Measurements from ENCODE around the gene NUDT4. TPM values are rescaled to one million over a fixed set of nuclear protein-coding genes. Genes with fewer than 3 reads are reported as not detected.
"Not testable (repeated sequence)": the region's sequence is repeated elsewhere in the genome, so short reads cannot be mapped to it uniquely, and the experiment has no call there.

Gene NUDT4
- total RNA-seq, 1 experiment from 2014 or later, result 17.8 TPM

DNA sequence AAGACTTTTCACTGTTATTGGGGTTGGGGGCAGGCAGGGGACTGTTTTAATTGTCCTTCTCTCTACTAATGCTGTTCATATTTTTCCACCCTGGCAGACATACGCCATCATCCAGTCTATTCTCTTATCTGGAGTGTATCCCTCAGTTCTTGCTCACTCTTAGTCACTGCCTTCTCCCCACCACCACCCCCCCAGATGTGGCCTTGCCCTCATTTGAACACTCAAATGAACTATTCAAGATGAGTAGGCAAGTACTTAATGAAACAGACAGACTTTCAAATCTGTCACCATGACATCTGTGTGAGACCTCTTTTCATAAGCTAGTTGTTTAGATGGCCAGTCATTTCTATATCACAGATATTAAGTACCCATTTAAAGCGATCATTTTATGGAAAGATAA, 10.1 kb downstream of the NUDT4 start:
- in situ Hi-C loops (cut with HindIII; ENCODE audit: low pct_unique_long_range_greater_than_20kb, low sequenced_read_pairs), result no loop called here
- DNase-seq (ENCODE audit: low read depth), result no peak

GRCh38 chr12:93390031-93390430, 12.3 kb downstream of the NUDT4 start:
- peak; percentile 42 for DNase-seq (ENCODE audit: low read depth)
- in situ Hi-C loops (cut with HindIII; ENCODE audit: low pct_unique_long_range_greater_than_20kb, low sequenced_read_pairs), result no loop called here

- in situ Hi-C loops (cut with HindIII; ENCODE audit: low pct_unique_long_range_greater_than_20kb, low sequenced_read_pairs), result no loop called here
Measured at GRCh38 chr12:93390549-93391297, 13.0 kb downstream of the NUDT4 start.

DNA sequence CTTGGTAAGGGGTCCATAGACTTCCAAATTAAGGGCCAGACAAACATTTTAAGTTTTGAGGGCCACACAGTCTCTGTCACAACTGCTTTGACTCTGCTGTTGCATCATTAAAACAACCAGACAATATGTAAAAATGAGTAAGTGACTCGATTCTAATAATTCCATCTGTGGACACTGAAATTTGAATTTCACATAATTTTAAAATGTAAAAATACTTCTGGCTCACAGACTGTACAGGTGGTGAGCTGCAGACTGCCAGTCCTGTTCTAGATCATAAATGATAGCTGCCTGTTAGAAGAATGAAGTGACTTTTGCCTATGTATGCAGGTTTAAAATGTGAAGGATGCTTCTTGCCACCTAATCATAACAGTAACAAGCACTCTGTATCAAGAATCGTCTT, 15.7 kb downstream of the NUDT4 start:
- DNase-seq (ENCODE audit: low read depth), result no peak
- in situ Hi-C loops (cut with HindIII; ENCODE audit: low pct_unique_long_range_greater_than_20kb, low sequenced_read_pairs), result no loop called here

More at GRCh38 chr12:93390549-93391297, 13.0 kb downstream of the NUDT4 start:
- DNase-seq (ENCODE audit: low read depth), result peak; percentile 61

- in situ Hi-C loops (cut with HindIII; ENCODE audit: low pct_unique_long_range_greater_than_20kb, low sequenced_read_pairs), result no loop called here
- DNase-seq (ENCODE audit: low read depth), result no peak
Measured at GRCh38 chr12:93397412-93397811, 19.7 kb downstream of the NUDT4 start.

DNA sequence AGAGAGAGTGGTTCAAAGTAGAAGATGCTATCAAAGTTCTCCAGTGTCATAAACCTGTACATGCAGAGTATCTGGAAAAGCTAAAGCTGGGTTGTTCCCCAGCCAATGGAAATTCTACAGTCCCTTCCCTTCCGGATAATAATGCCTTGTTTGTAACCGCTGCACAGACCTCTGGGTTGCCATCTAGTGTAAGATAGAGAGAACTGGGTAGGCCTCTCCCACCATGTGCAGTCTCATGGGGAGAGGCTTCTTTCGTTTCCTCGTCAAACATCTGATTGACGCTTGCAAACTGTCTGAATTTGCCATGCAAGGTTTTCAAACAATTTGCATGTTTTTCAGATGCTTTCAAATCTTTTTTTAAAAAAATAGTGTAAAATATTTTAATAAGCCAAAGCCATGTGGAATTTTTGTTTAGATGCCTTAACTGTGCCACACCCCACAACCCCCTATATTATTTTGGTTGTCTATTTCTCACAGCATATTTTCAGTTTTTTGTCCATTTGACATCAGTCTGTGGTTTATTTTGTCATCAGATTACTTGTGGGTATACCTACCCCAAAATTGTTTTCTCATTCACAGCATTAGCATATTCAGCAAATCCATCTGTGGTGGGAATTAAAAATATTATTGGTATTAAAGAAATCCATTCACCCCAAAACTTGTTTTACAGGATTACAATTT, 21.6 kb downstream of the NUDT4 start:
- DNase-seq (ENCODE audit: low read depth); in situ Hi-C loops (cut with HindIII; ENCODE audit: low pct_unique_long_range_greater_than_20kb, low sequenced_read_pairs): not testable (repeated sequence)

- no peak for DNase-seq (ENCODE audit: low read depth)
- in situ Hi-C loops (cut with HindIII; ENCODE audit: low pct_unique_long_range_greater_than_20kb, low sequenced_read_pairs), result no loop called here
Measured at GRCh38 chr12:93402333-93403311, 24.9 kb downstream of the NUDT4 start.

GRCh38 chr12:93403988-93404803, 26.5 kb downstream of the NUDT4 start:
- in situ Hi-C loops (cut with HindIII; ENCODE audit: low pct_unique_long_range_greater_than_20kb, low sequenced_read_pairs), result no loop called here
- DNase-seq (ENCODE audit: low read depth), result no peak

DNA sequence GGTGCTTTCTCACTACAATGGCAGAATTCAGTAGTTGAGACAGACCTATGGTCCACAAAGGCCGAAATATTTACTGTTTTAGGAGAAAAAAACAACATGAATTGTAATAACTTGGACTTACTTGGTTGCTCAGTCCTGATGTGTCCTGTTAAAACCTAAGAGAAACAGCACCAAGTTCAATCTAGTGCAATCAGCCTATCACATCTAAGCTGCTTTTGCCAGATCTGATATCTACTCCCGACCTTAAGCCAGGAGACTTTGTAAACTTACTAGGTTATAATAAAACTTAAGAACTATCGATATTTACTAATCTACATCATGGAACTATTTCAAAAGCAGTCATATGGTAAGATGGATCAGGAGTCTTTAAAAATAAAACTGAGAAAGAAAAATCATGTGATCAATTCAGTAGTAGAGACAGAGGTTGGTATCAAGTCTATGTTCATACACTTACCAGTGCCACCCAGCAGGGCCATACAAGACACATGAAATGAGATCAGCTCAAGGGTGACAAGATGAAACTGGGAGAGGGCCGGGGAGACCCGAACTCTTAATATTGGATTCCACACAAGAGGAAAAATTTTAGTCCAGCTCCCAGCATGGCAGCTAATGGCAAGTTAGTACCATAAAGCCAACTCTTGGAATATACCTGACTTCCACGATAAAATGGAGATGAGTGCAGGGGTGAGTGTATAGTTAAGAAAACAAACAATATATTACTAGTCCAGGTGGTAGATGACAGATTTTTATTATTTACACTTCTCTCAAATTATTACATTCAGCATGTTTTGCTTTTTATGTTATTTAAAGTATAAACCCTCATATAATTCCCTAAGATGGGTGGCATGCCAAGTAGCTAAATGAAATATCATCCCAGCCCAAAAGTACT, 27.5 kb downstream of the NUDT4 start:
- no peak for DNase-seq (ENCODE audit: low read depth)
- in situ Hi-C loops (cut with HindIII; ENCODE audit: low pct_unique_long_range_greater_than_20kb, low sequenced_read_pairs), result no loop called here

- in situ Hi-C loops (cut with HindIII; ENCODE audit: low pct_unique_long_range_greater_than_20kb, low sequenced_read_pairs), result no loop called here
- DNase-seq (ENCODE audit: low read depth), result no peak
Measured at GRCh38 chr12:93407054-93407962, 29.6 kb downstream of the NUDT4 start.

DNA sequence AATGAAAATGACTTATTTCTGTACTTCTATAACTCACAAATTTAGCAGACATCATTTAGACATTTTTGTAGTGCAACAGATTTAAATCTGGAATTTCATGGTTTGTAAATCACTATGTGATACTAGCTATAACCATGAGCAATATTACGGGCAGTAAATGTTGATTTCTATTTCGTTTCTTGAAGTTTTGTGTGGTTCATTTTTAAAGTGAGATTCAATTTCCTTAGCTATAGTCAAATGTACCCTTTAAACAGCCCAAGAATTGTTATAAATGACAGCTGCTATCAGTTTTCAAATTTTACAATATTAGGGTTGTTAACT, 30.2 kb downstream of the NUDT4 start:
- DNase-seq (ENCODE audit: low read depth), result no peak
- in situ Hi-C loops (cut with HindIII; ENCODE audit: low pct_unique_long_range_greater_than_20kb, low sequenced_read_pairs), result no loop called here

- no peak for DNase-seq (ENCODE audit: low read depth)
- in situ Hi-C loops (cut with HindIII; ENCODE audit: low pct_unique_long_range_greater_than_20kb, low sequenced_read_pairs), result no loop called here
Measured at GRCh38 chr12:93408813-93409212, 31.1 kb downstream of the NUDT4 start.

DNA sequence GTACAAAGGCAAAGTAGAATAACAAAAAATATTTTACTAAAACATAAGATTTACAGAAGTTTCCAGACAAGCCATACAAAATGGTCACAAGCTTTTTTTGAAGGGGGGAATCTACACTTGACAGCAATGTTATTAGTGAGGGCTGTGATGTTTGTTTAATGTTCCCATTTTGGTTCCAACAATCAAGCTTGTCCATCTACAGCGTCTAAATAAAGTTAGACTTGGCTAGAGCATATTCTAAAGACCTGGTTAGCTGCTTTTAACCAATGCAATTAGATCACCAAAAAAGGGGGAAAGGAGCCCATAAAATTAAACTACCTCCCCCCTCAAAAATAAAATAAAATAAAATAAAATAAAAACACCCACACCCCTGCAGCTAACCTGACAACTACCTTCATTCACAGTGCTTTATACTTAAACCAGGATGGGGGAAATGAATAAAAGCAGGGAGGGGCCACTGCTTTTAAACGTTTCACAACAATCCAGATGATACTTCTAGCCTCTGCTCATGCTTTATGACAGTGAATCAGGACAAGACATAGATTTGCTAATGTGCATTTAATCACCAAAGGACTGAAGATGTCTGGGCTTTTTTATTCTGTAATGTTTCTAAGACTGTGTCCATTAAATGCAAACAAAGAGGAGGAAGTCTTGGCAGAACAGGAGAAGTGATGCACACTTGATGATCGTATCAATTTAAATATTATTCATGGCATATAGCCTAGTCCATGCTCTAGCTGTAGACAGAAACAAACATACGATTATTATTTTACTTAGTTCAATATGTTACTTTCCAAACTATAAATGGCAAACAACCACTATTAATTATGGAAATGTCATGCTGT, 31.8 kb downstream of the NUDT4 start:
- in situ Hi-C loops (cut with HindIII; ENCODE audit: low pct_unique_long_range_greater_than_20kb, low sequenced_read_pairs), result not testable (repeated sequence)

DNA sequence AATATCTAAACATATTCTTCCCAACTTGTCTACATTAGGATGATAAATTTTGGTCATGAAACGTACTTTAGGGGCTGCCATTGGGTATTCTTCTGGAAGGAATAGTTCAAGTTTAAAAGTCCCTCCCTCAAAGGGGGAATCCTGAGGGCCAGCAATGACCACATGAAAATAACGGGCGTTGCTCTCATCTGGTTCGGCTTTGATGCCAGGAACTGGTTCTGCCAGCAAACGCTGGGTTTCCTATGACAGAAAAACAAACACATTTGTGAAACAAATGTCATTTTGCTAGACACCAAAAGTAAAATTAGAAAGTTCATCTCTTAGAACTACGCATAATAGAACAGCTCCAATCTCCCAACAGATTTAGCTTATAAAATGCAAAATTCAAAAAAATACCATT, 33.3 kb downstream of the NUDT4 start:
- DNase-seq (ENCODE audit: low read depth); in situ Hi-C loops (cut with HindIII; ENCODE audit: low pct_unique_long_range_greater_than_20kb, low sequenced_read_pairs): not testable (repeated sequence)

More for the DNA sequence above, 31.8 kb downstream of the NUDT4 start:
- not testable (repeated sequence) for DNase-seq (ENCODE audit: low read depth)

DNA sequence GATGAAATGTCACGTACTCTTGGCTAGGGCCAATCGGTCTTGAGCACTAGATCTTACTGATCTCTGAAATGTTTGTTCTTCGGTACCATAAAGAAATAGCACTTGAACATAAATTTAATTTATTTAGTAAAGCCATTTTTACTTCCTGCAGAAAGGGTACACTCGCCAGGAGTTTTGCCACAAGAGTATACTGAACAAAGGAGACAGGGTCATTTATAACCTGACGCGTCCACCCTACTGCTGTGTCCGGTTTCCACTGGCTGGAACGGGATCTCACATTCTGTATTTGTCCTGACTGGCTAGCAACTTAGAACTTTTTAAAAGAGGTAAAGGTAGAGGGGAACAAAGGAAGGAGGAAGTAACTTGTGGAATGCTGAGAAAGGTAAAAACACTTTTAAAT, 34.7 kb downstream of the NUDT4 start:
- DNase-seq (ENCODE audit: low read depth); in situ Hi-C loops (cut with HindIII; ENCODE audit: low pct_unique_long_range_greater_than_20kb, low sequenced_read_pairs): not testable (repeated sequence)
